ENCODE measurements around the gene HCN2. TPM values are rescaled to one million over a fixed set of nuclear protein-coding genes. Genes with fewer than 3 reads are reported as not detected.

HCN2 gene
- total RNA-seq, 1 donor from 2014 or later: 5.5 TPM

GRCh38 chr19:658059-658839 lies 68.6 kb downstream of the HCN2 start:
- Histone ChIP-seq H2AFZ (ENCODE audit: low read depth, low read length) (no peak overlapping the region), H3K4me3 (ENCODE audit: insufficient read depth, low read depth, low read length) (no peak overlapping the region), H4K20me1 (ENCODE audit: insufficient read depth, low read length) (peaks cover 85% of the 10 kb centered on the region), H3K4me2 (ENCODE audit: low read length) (no peak overlapping the region), H3K27ac (ENCODE audit: low read depth, low read length) (no peak overlapping the region), H3K9ac (ENCODE audit: low read length) (no peak overlapping the region), H3K27me3 (ENCODE audit: insufficient read depth, low read length) (no peaks in the 10 kb centered on the region), H3K9me3 (ENCODE audit: insufficient read depth, low read depth, low read length) (no peaks in the 10 kb centered on the region), H3K79me2 (ENCODE audit: insufficient read depth, low read length) (peaks cover 96% of the 10 kb centered on the region), H3K36me3 (ENCODE audit: insufficient read depth, low read length) (peaks cover 4% of the 10 kb centered on the region), H3K4me1 (ENCODE audit: insufficient read depth, low read length) (peaks cover 24% of the 10 kb centered on the region)
- H3K36me3 Mint-ChIP-seq (ENCODE audit: low read depth, unreplicated experiment): no peaks in the 10 kb centered on the region
- no peak overlapping the region for H3K4me3 Mint-ChIP-seq (ENCODE audit: unreplicated experiment)
- TF ChIP-seq CTCF (IDR thresholded peaks at IDR 0.05; ENCODE audit: insufficient read depth, low read depth, low read length): no peak
- TF ChIP-seq EZH2 (IDR thresholded peaks at IDR 0.05; ENCODE audit: insufficient read depth, low read length): no peak
- no peaks in the 10 kb centered on the region for H3K9me3 Mint-ChIP-seq (ENCODE audit: unreplicated experiment)
- no peak for DNase-seq (ENCODE audit: low read depth)
- peaks cover 10% of the 10 kb centered on the region for H3K4me1 Mint-ChIP-seq (ENCODE audit: low read depth, unreplicated experiment)
- no peak for FAIRE-seq
- H3K27ac Mint-ChIP-seq (ENCODE audit: unreplicated experiment): no peak overlapping the region
- H3K27me3 Mint-ChIP-seq (ENCODE audit: low read depth, unreplicated experiment): no peaks in the 10 kb centered on the region

DNA sequence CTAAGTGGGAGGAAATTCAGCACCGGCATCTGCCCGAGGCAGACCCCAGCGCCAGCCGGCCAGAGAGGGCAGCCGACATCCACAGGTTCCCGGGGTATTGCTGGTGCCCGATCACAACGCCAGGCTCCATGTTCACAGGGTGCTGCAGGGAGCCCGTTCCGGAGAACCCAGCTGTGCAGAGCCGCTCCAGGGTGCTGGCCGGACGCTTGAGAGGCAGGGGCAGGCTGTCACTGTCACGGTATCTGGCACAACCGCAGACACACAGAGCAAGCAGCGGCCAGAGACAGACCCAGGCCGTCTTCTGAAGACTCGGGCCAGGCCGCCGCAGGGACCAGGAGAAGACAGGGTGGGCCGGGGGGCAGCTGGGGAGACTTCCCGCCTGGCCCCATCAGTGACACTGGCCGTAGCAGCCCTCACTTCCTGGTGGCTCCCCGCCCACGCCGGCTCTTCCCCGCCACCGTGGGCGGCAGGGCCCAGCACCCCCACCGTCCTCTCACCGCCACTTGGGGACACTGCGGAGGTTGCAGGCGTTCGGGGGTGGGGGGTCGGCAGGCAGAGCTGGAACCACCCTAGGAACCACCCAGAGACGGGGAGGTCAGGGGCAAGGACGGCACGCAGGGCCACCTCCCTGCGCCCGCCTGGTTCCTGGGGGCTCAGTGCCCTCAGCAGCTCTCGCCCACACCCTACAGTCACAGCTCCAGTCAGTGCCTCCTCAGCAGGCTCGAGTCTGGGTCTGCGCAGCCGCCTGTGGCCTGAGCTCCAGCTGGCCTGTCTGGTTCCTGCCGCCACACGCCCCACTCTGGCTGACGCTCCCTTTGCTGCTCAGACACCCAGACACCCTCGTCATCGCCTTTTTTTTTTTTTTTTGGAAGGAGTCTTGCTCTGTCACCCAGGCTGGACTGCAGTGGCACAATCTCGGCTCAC lies 69.5 kb downstream of the HCN2 start:
- peaks cover 75% of the 10 kb centered on the region for H4K20me1 ChIP-seq (ENCODE audit: insufficient read depth, low read length)
- no peak overlapping the region for H3K4me2 ChIP-seq (ENCODE audit: low read length)
- H3K9me3 ChIP-seq (ENCODE audit: insufficient read depth, low read depth, low read length): no peaks in the 10 kb centered on the region
- H2AFZ ChIP-seq (ENCODE audit: low read depth, low read length): no peak overlapping the region
- no peak overlapping the region for H3K27ac ChIP-seq (ENCODE audit: low read depth, low read length)
- Mint-ChIP-seq H3K4me1 (ENCODE audit: low read depth, unreplicated experiment) (peaks cover 10% of the 10 kb centered on the region), H3K4me3 (ENCODE audit: unreplicated experiment) (no peak overlapping the region), H3K27me3 (ENCODE audit: low read depth, unreplicated experiment) (no peaks in the 10 kb centered on the region), H3K27ac (ENCODE audit: unreplicated experiment) (peak overlapping the region; percentile 36), H3K9me3 (ENCODE audit: unreplicated experiment) (no peaks in the 10 kb centered on the region), H3K36me3 (ENCODE audit: low read depth, unreplicated experiment) (no peaks in the 10 kb centered on the region)
- no peak for TF ChIP-seq CTCF (IDR thresholded peaks at IDR 0.05; ENCODE audit: insufficient read depth, low read depth, low read length)
- peaks cover 2% of the 10 kb centered on the region for H3K36me3 ChIP-seq (ENCODE audit: insufficient read depth, low read length)
- no peaks in the 10 kb centered on the region for H3K27me3 ChIP-seq (ENCODE audit: insufficient read depth, low read length)
- H3K9ac ChIP-seq (ENCODE audit: low read length): no peak overlapping the region
- peaks cover 30% of the 10 kb centered on the region for H3K4me1 ChIP-seq (ENCODE audit: insufficient read depth, low read length)
- DNase-seq (ENCODE audit: low read depth) (peak; percentile 53), FAIRE-seq (no peak)
- H3K4me3 ChIP-seq (ENCODE audit: insufficient read depth, low read depth, low read length): no peak overlapping the region
- H3K79me2 ChIP-seq (ENCODE audit: insufficient read depth, low read length): peaks cover 90% of the 10 kb centered on the region
